Measurements from ENCODE around the gene CPEB4. TPM values are rescaled to one million over a fixed set of nuclear protein-coding genes. Genes with fewer than 3 reads are reported as not detected.

The CPEB4 gene
- total RNA-seq, 1 experiment from 2014 or later, result 8.7 TPM

- Histone ChIP-seq H3K18ac (ENCODE audit: insufficient read length, low read depth, low read length) (no peak overlapping the region), H2BK5ac (ENCODE audit: insufficient read length, low read length) (no peak overlapping the region), H3T11ph (ENCODE audit: low read length) (no peak overlapping the region), H3K23me2 (ENCODE audit: insufficient read length, low read depth, low read length, poor library complexity, severe bottlenecking) (no peaks in the 10 kb centered on the region), H2BK12ac (ENCODE audit: insufficient read length, low read depth, low read length) (no peak overlapping the region), H3K9ac (ENCODE audit: extremely low read depth, insufficient read length, low read length) (no peak overlapping the region), H4K91ac (ENCODE audit: insufficient read length, low read depth, low read length) (no peak overlapping the region), H4K20me1 (ENCODE audit: control insufficient read depth, insufficient read depth, insufficient read length) (no peaks in the 10 kb centered on the region), H3K4me1 (ENCODE audit: insufficient read depth, low read length) (peaks cover 12% of the 10 kb centered on the region; the same call in 1 of the 2 replicates), H2AFZ (ENCODE audit: low read length) (no peak overlapping the region), H3K27ac (ENCODE audit: insufficient read length, low read depth, low read length) (no peak overlapping the region), H3K23ac (ENCODE audit: insufficient read length, low read depth, low read length) (no peak overlapping the region), H4K8ac (replicated peaks; ENCODE audit: insufficient read length, low read depth, low read length) (no peak overlapping the region), H2BK20ac (ENCODE audit: low read depth, low read length, poor library complexity, severe bottlenecking) (no peak overlapping the region), H2BK15ac (ENCODE audit: low read depth, low read length) (no peak overlapping the region), H3K4ac (ENCODE audit: low read depth, low read length) (no peak overlapping the region), H3K56ac (ENCODE audit: insufficient read length, low read depth, low read length) (no peak overlapping the region), H3K9me3 (ENCODE audit: control insufficient read depth, low read depth, low read length) (no peaks in the 10 kb centered on the region), H2AK5ac (ENCODE audit: insufficient read length, low read length) (no peak overlapping the region), H3K14ac (ENCODE audit: insufficient read depth, low read length) (no peak overlapping the region), H3K27me3 (ENCODE audit: insufficient read depth, low read length) (no peaks in the 10 kb centered on the region), H4K5ac (ENCODE audit: insufficient read length, low read depth, low read length) (no peak overlapping the region), H3K79me1 (ENCODE audit: insufficient read depth, low read depth, low read length, poor library complexity, severe bottlenecking) (no peaks in the 10 kb centered on the region), H2BK120ac (ENCODE audit: low read depth, low read length, poor library complexity, severe bottlenecking) (no peak overlapping the region), H3K4me2 (ENCODE audit: insufficient read depth, insufficient read length, low read length) (no peak overlapping the region), H3K79me2 (ENCODE audit: insufficient read depth, low read length) (no peaks in the 10 kb centered on the region)
- no CpG with 5 or more reads among the region's 1 CpG for WGBS (ENCODE audit: extremely low coverage, insufficient read length, low lambda C conversion rate)
- peaks cover 30 to 32% of the 10 kb centered on the region in 2 experiments for H3K4me1 Mint-ChIP-seq
- no peaks in the 10 kb centered on the region; the same call in 1 of the 2 replicates for H3K27me3 Mint-ChIP-seq (ENCODE audit: low read depth)
- H3K4me3 Mint-ChIP-seq, result no peak overlapping the region
- DNase-seq, result no peak
- no peak for TF ChIP-seq CTCF (conservative IDR thresholded peaks at IDR 0.05)
- H3K27ac Mint-ChIP-seq, result peak overlapping the region in 1 of 3 experiments; percentile 57; a peak in 1 of 7 replicates
- H3K9me3 Mint-ChIP-seq, result no peaks in the 10 kb centered on the region
- no peaks in the 10 kb centered on the region for H3K36me3 Mint-ChIP-seq (ENCODE audit: insufficient read depth in 1 of 3, low read depth in 3 of 3)
Measured at GRCh38 chr5:173961418-173961817, 73.3 kb downstream of the CPEB4 start.

Measured in H9 (cell line).